Progenitor cell of endocrine pancreas (in vitro differentiated cells): ENCODE data around the gene WNK2. TPM values are rescaled to one million over a fixed set of nuclear protein-coding genes. Genes with fewer than 3 reads are reported as not detected.

Experiments
- DNase-seq: peaks from one replicate; pipeline ENCODE4 v3.0.0; 2021; ENCODE audit warnings: low spot score; ENCODE audit not compliant: unreplicated experiment
- H3K27ac Mint-ChIP-seq: 2 replicates; pipeline ENCODE4 v1.8.0; 2021; ENCODE audit warnings: mild to moderate bottlenecking, moderate library complexity, mixed read lengths
- H3K27me3 Mint-ChIP-seq: 2 replicates; pipeline ENCODE4 v1.8.0; 2021; ENCODE audit warnings: mixed read lengths
- H3K36me3 Mint-ChIP-seq: 2 replicates; pipeline ENCODE4 v1.8.0; 2022; ENCODE audit warnings: mixed read lengths; ENCODE audit not compliant: insufficient read depth
- H3K4me1 Mint-ChIP-seq: 2 replicates; pipeline ENCODE4 v1.8.0; 2021; ENCODE audit warnings: low read depth, mixed read lengths
- H3K4me3 Mint-ChIP-seq: 2 replicates; pipeline ENCODE4 v1.8.0; 2021; ENCODE audit warnings: low read depth, mild to moderate bottlenecking, moderate library complexity, mixed read lengths
- H3K9me3 Mint-ChIP-seq: 2 replicates; pipeline ENCODE4 v1.8.0; 2021; ENCODE audit warnings: low read depth, mixed read lengths
- total RNA-seq: library from RNA; stranded (reverse); gene quantifications from 2 replicates; pipeline ENCODE4 v1.2.1, GENCODE V29; 2021
- TF ChIP-seq, protein P1 (sequence below): fragments of 200-600 bp; sonication (generic); IDR thresholded peaks from one replicate; pipeline ENCODE4 v1.5.0; 2021; ENCODE audit warnings: antibody characterized with exemption, mild to moderate bottlenecking; ENCODE audit not compliant: unreplicated experiment

WNK2 gene
- total RNA-seq, 1 donor from 2014 or later = 345 TPM

DNA sequence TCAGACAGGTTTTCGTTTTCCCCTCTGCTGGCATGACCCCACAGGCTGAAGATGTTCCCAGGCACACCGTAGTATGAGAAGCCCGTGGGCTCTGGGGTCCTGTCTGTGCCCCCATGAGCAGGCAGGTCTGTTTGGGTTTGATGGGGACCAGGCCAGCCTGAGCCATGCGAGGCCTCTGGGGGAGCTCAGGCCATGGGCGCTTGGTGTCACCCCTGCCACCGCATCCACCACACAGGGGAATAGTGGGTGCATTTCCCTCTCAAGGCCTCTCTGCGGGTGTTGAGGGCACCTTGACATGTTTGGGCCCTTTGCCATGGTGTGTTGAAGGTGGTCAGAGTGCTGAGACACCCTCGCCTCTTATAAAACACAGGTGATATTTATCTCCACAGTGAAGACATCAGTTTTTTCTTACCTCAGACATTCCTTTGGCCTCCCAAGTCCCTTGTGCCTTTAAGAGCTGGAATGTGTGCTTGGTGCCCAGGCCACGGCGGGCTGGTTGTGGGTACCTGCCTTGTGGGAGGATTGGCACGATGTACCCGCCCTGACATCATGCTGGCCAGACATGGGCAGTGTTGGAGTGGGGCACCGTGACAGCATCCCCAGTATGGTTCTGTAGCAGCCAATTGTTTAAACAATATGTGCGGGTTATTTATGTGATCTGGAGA is 68.3 kb downstream of the WNK2 start:
- H3K27ac Mint-ChIP-seq = no peak overlapping the region

DNA sequence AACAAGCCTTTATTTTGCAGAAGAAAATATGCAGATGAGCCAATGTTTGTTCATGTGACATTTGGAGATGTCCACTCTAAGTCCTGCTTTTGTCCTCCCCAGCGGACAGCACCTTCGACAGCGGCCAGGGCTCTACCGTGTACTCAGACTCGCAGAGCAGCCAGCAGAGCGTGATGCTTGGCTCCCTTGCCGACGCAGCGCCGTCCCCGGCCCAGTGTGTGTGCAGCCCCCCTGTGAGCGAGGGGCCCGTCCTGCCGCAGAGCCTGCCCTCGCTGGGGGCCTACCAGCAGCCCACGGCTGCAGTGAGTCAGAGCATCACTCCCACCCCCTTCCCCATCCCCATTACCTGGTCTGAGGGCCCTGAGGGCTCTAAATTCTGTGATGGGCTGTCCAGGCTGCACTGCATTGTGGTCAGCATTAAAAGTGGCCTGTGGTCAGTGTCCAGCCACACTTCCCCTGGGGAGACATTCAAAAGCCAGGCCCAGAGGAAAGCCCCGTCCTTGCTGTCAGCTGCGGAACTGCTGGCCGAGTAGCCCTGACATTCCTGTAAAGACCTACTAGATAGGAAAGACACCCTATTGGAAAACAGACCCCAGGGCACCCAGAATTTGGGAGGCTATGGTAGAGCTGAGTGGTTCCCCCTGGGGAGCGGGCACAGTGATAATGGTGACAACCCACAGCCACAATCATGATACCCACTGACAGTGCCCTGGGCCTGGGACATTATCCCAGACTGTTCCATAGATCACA is 69.0 kb downstream of the WNK2 start:
- H3K36me3 Mint-ChIP-seq = peaks cover 24% of the 10 kb centered on the region
- no peaks in the 10 kb centered on the region for H3K9me3 Mint-ChIP-seq
- DNase-seq = no peak
- no peak overlapping the region for H3K4me3 Mint-ChIP-seq
- TF ChIP-seq, protein P1, sequence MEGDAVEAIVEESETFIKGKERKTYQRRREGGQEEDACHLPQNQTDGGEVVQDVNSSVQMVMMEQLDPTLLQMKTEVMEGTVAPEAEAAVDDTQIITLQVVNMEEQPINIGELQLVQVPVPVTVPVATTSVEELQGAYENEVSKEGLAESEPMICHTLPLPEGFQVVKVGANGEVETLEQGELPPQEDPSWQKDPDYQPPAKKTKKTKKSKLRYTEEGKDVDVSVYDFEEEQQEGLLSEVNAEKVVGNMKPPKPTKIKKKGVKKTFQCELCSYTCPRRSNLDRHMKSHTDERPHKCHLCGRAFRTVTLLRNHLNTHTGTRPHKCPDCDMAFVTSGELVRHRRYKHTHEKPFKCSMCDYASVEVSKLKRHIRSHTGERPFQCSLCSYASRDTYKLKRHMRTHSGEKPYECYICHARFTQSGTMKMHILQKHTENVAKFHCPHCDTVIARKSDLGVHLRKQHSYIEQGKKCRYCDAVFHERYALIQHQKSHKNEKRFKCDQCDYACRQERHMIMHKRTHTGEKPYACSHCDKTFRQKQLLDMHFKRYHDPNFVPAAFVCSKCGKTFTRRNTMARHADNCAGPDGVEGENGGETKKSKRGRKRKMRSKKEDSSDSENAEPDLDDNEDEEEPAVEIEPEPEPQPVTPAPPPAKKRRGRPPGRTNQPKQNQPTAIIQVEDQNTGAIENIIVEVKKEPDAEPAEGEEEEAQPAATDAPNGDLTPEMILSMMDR = no peak
- H3K27me3 Mint-ChIP-seq = no peaks in the 10 kb centered on the region
- H3K4me1 Mint-ChIP-seq = no peaks in the 10 kb centered on the region
- H3K27ac Mint-ChIP-seq = no peak overlapping the region

More for the DNA sequence above, 68.3 kb downstream of the WNK2 start:
- no peak for DNase-seq
- Mint-ChIP-seq H3K36me3 (peaks cover 24% of the 10 kb centered on the region), H3K4me1 (no peaks in the 10 kb centered on the region), H3K9me3 (no peaks in the 10 kb centered on the region), H3K4me3 (no peak overlapping the region), H3K27me3 (no peaks in the 10 kb centered on the region)
- TF ChIP-seq, protein P1 = no peak

DNA sequence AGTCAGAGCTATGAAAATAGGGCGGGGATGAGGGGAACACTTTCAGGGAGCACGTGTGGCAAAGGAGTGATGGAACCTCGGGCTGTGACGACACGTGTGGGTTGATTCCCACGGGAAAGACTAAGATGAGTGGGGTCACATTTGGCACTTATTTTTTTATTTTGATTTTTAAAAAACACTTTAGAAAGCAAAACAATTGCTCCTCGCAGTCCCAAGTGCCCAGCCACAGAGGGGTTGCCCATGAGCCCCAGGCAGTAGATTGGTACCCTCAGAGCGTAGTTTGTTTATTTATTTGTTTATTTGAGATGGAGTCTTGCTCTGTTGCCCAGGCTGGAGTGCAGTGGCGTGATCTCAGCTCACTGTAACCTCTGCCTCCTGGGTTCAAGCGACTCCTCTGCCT is 69.7 kb downstream of the WNK2 start:
- H3K27me3 Mint-ChIP-seq = no peaks in the 10 kb centered on the region
- no peak overlapping the region for H3K4me3 Mint-ChIP-seq
- TF ChIP-seq, protein P1 = no peak
- H3K36me3 Mint-ChIP-seq = peaks cover 23% of the 10 kb centered on the region
- DNase-seq = no peak
- H3K27ac Mint-ChIP-seq = no peak overlapping the region
- H3K4me1 Mint-ChIP-seq = no peaks in the 10 kb centered on the region
- H3K9me3 Mint-ChIP-seq = no peaks in the 10 kb centered on the region

DNA sequence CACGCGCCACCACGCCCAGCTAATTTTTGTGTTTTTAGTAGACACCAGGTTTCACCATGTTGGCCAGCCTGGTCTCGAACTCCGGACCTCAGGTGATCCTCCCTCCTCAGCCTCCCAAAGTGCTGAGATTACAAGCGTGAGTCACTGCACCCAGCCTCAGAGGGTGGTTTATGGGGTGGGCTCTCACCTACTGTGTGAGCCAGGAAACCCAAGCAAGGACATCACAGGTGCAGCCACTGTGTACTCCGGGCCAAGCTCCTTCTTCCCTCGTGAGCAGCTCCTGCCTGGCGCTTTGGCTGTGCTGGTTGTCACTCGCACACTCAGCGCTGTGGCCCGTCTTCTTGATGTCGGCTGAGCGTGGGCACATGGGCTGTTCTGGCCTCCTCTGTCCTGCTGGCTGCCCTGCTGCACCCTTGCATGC is 70.1 kb downstream of the WNK2 start:
- no peak for DNase-seq
- Mint-ChIP-seq H3K9me3 (no peaks in the 10 kb centered on the region), H3K27ac (no peak overlapping the region), H3K4me1 (no peaks in the 10 kb centered on the region), H3K27me3 (no peaks in the 10 kb centered on the region), H3K36me3 (peaks cover 18% of the 10 kb centered on the region), H3K4me3 (no peak overlapping the region)
- TF ChIP-seq, protein P1 = no peak

DNA sequence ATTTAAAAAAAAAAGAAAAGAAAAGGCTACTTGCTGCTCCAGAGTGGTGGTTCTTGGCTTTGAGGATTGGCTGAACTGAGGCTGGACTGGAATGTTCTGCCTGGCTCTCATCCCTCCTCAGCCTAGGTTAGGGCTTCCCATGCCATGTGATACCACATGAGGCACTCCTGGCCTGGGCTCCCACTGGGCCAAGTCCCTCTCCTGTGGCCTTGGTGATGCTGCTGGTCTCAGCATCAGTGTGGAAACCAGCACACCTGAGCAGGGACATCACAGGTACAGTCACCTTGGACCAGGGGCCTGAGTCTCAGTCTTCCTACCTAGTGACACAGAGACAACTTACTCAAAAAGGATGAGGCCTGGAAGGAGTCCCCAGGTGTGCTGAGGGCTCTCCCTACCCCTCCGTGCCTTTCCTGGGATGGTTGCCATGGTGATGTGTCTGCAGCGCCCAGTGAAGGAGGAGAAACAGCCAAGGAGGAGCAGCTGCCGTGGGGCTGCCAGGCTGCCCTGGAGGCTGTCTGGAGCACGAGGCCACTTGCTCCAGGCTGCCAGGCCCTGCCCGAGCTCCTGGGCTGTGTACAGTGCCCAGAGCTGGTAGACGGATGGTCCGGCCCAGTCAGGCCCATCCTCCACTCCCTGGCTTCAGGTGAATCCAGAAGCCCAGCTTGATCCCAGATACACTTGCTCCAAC is 71.0 kb downstream of the WNK2 start:
- TF ChIP-seq, protein P1 = no peak
- no peaks in the 10 kb centered on the region for H3K9me3 Mint-ChIP-seq
- no peak overlapping the region for H3K4me3 Mint-ChIP-seq
- H3K4me1 Mint-ChIP-seq = no peaks in the 10 kb centered on the region
- DNase-seq = no peak
- no peaks in the 10 kb centered on the region for H3K27me3 Mint-ChIP-seq
- no peak overlapping the region for H3K27ac Mint-ChIP-seq
- H3K36me3 Mint-ChIP-seq = peaks cover 18% of the 10 kb centered on the region
